SK-N-SH treated with all-trans-retinoic acid at 6 μM for 48 hours (cell line): ENCODE data around the gene AMMECR1.

Experiments
- ATAC-seq: fragments of 200-7000 bp; cut with Tn5 transposase; 3 replicates; pipeline ENCODE4 v1.9.1; 2020; ENCODE audit warnings: mild to moderate bottlenecking, moderate library complexity
- ARNTL ChIP-seq: fragments of 450-650 bp; formaldehyde crosslinking; IDR thresholded peaks from 2 replicates; pipeline ENCODE4 v1.5.0; 2020; ENCODE audit warnings: low read depth, mild to moderate bottlenecking, moderate library complexity, borderline replicate concordance
- BACH2 ChIP-seq: fragments of 250-450 bp; sonication (Bioruptor Pico); IDR thresholded peaks from 2 replicates; pipeline ENCODE4 v1.9.0; 2021; ENCODE audit warnings: mild to moderate bottlenecking, borderline replicate concordance
- CSDC2 ChIP-seq: fragments of 250-450 bp; sonication (Bioruptor Pico); IDR thresholded peaks from 2 replicates; pipeline ENCODE4 v1.5.0; 2020; ENCODE audit warnings: mild to moderate bottlenecking, moderate library complexity
- CSRNP3 ChIP-seq: fragments of 250-450 bp; sonication (Bioruptor Pico); IDR thresholded peaks from 2 replicates; pipeline ENCODE4 v1.5.1; 2021; ENCODE audit warnings: mild to moderate bottlenecking, moderate library complexity
- ESRRG ChIP-seq: fragments of 250-450 bp; sonication (Bioruptor Pico); IDR thresholded peaks from 2 replicates; pipeline ENCODE4 v1.6.1; 2021; ENCODE audit warnings: mild to moderate bottlenecking
- GLIS3 ChIP-seq: fragments of 250-450 bp; sonication (Bioruptor Pico); IDR thresholded peaks from 2 replicates; pipeline ENCODE4 v1.5.0; 2020; ENCODE audit warnings: mild to moderate bottlenecking, moderate library complexity
- ISL1 ChIP-seq: fragments of 250-450 bp; sonication (Bioruptor Pico); IDR thresholded peaks from 2 replicates; pipeline ENCODE4 v2.1.2; 2022; ENCODE audit warnings: mild to moderate bottlenecking, moderate library complexity
- OSR1 ChIP-seq: fragments of 250-450 bp; sonication (Bioruptor Pico); IDR thresholded peaks from 2 replicates; pipeline ENCODE4 v1.8.0; 2022; ENCODE audit warnings: moderate library complexity, mild to moderate bottlenecking, inconsistent platforms
- POU6F1 ChIP-seq: fragments of 250-450 bp; sonication (Bioruptor Pico); IDR thresholded peaks from 2 replicates; pipeline ENCODE4 v1.8.0; 2021; ENCODE audit warnings: low read depth, mild to moderate bottlenecking, moderate library complexity, borderline replicate concordance
- PPARA ChIP-seq: fragments of 250-450 bp; sonication (Bioruptor Pico); IDR thresholded peaks from 2 replicates; pipeline ENCODE4 v1.5.0; 2020; ENCODE audit warnings: mild to moderate bottlenecking, borderline replicate concordance
- RARB ChIP-seq: fragments of 250-450 bp; sonication (Bioruptor Pico); IDR thresholded peaks from 2 replicates; pipeline ENCODE4 v1.8.0; 2021; ENCODE audit warnings: mild to moderate bottlenecking, moderate library complexity
- SNAI2 ChIP-seq: fragments of 250-450 bp; sonication (Bioruptor Pico); IDR thresholded peaks from 2 replicates; pipeline ENCODE4 v1.5.0; 2020; ENCODE audit warnings: mild to moderate bottlenecking, moderate library complexity
- TCF4 ChIP-seq: fragments of 250-450 bp; sonication (Bioruptor Pico); IDR thresholded peaks from 2 replicates; pipeline ENCODE4 v1.8.0; 2021; ENCODE audit warnings: mild to moderate bottlenecking, moderate library complexity, borderline replicate concordance
- TOX ChIP-seq: fragments of 250-450 bp; sonication (Bioruptor Pico); IDR thresholded peaks from 2 replicates; pipeline ENCODE4 v1.8.0; 2021; ENCODE audit warnings: mild to moderate bottlenecking, moderate library complexity, borderline replicate concordance
- TSHZ2 ChIP-seq: fragments of 250-450 bp; sonication (Bioruptor Pico); IDR thresholded peaks from 2 replicates; pipeline ENCODE4 v1.5.0; 2020; ENCODE audit warnings: mild to moderate bottlenecking, moderate library complexity
- ZC3H10 ChIP-seq: fragments of 250-450 bp; sonication (Bioruptor Pico); IDR thresholded peaks from 2 replicates; pipeline ENCODE4 v1.5.1; 2021; ENCODE audit warnings: mild to moderate bottlenecking, moderate library complexity
- ZFP3 ChIP-seq: fragments of 250-450 bp; sonication (Bioruptor Pico); IDR thresholded peaks from 2 replicates; pipeline ENCODE4 v1.5.0; 2020; ENCODE audit warnings: mild to moderate bottlenecking, moderate library complexity
- ZFP30 ChIP-seq: fragments of 450-650 bp; formaldehyde crosslinking; IDR thresholded peaks from 2 replicates; pipeline ENCODE4 v1.5.0; 2022; ENCODE audit warnings: mild to moderate bottlenecking, moderate library complexity
- ZNF565 ChIP-seq: fragments of 450-650 bp; formaldehyde crosslinking; conservative IDR thresholded peaks from 2 replicates; pipeline ENCODE4 v1.5.0; 2020; ENCODE audit warnings: low read depth, mild to moderate bottlenecking, moderate library complexity
- ZNF70 ChIP-seq: fragments of 450-650 bp; formaldehyde crosslinking; IDR thresholded peaks from 2 replicates; pipeline ENCODE4 v1.5.0; 2020; ENCODE audit warnings: mild to moderate bottlenecking, moderate library complexity
- ZNF8 ChIP-seq: fragments of 450-650 bp; formaldehyde crosslinking; IDR thresholded peaks from 2 replicates; pipeline ENCODE4 v1.5.0; 2020; ENCODE audit warnings: mild to moderate bottlenecking, moderate library complexity

The AMMECR1 gene

GRCh38 chrX:110276778-110277177 lies 41.1 kb downstream of the AMMECR1 start:
- TF ChIP-seq ZC3H10 (no peak), POU6F1 (CRISPR knock-in tag) (no peak), SNAI2 (no peak), ZNF70 (CRISPR knock-in tag) (no peak), PPARA (CRISPR knock-in tag) (no peak), ZFP30 (CRISPR knock-in tag) (no peak), ZNF8 (no peak), ISL1 (CRISPR knock-in tag) (no peak), ESRRG (no peak), BACH2 (CRISPR knock-in tag) (no peak), TOX (no peak), ZNF565 (CRISPR knock-in tag) (no peak), GLIS3 (no peak)
- no peak for ATAC-seq

- TF ChIP-seq RARB (CRISPR knock-in tag) (no peak), ZC3H10 (no peak), PPARA (CRISPR knock-in tag) (no peak), ZNF70 (CRISPR knock-in tag) (no peak)
- no peak for ATAC-seq
These were observed 49.0 kb downstream of the AMMECR1 start for GRCh38 chrX:110268886-110269285.

- TF ChIP-seq RARB (CRISPR knock-in tag) (no peak), POU6F1 (CRISPR knock-in tag) (no peak), CSRNP3 (CRISPR knock-in tag) (no peak), ZNF8 (no peak), ISL1 (CRISPR knock-in tag) (no peak), ZC3H10 (no peak), TOX (no peak), ZNF565 (CRISPR knock-in tag) (no peak), ESRRG (no peak), PPARA (CRISPR knock-in tag) (no peak), TCF4 (no peak), SNAI2 (no peak), ZFP3 (CRISPR knock-in tag) (no peak)
These were observed 49.5 kb downstream of the AMMECR1 start for GRCh38 chrX:110268395-110268794.

GRCh38 chrX:110267874-110268273 lies 50.0 kb downstream of the AMMECR1 start:
- ATAC-seq: no peak
- TF ChIP-seq GLIS3 (no peak), OSR1 (no peak), SNAI2 (no peak), ARNTL (CRISPR knock-in tag) (no peak), ZNF70 (CRISPR knock-in tag) (no peak), ESRRG (no peak), ZNF565 (CRISPR knock-in tag) (no peak), TCF4 (no peak), TOX (no peak), ZC3H10 (no peak), POU6F1 (CRISPR knock-in tag) (no peak), ZNF8 (no peak), BACH2 (CRISPR knock-in tag) (no peak), TSHZ2 (no peak), CSDC2 (CRISPR knock-in tag) (no peak)

More at GRCh38 chrX:110268395-110268794, 49.5 kb downstream of the AMMECR1 start:
- ATAC-seq: no peak
